Tibial nerve (tissue), 4 donors: Measurements from ENCODE around the gene SI. TPM values are rescaled to one million over a fixed set of nuclear protein-coding genes. Genes with fewer than 3 reads are reported as not detected.
"Not testable (repeated sequence)": the region's sequence is repeated elsewhere in the genome, so short reads cannot be mapped to it uniquely, and the experiment has no call there.

Experiments used
- DNase-seq, 2 donors: peaks; one replicate each; pipeline ENCODE4 v3.0.0-alpha.2; 2019; ENCODE audit warnings: low spot score in 2 of 2
- H3K27ac ChIP-seq, 4 donors: fragments of 200-600 bp; sonication (generic) in 3 of 4; one replicate each; pipeline ENCODE4 v1.5.1; 2017 to 2019; ENCODE audit warnings: mild to moderate bottlenecking in 1 of 4
- H3K27me3 ChIP-seq, 2 donors: fragments of 200-600 bp; sonication (generic) in 1 of 2; one replicate each; pipeline versions ENCODE4 v1.5.1 to v1.6.0; 2017 to 2019
- H3K36me3 ChIP-seq, 3 donors: fragments of 200-600 bp; sonication (generic); one replicate each; pipeline ENCODE4 v1.5.1; 2018 to 2019
- H3K4me1 ChIP-seq, 4 donors: fragments of 200-600 bp; sonication (generic) in 3 of 4; one replicate each; pipeline ENCODE4 v1.5.1; 2017 to 2019
- H3K4me3 ChIP-seq, 4 donors: fragments of 200-600 bp; sonication (generic) in 3 of 4; one replicate each; pipeline ENCODE4 v1.5.1; 2017 to 2019; ENCODE audit warnings: mild to moderate bottlenecking in 1 of 4, moderate library complexity in 1 of 4
- H3K9me3 ChIP-seq, 4 donors: fragments of 200-600 bp; sonication (generic) in 3 of 4; one replicate each; pipeline ENCODE4 v1.5.1; 2017 to 2019
- CTCF ChIP-seq, 5 experiments: fragments of 200-600 bp in 3 of 5; fragments of 450-650 bp in 2 of 5; sonication (generic) in 3 of 5; IDR thresholded peaks; one replicate each; pipeline ENCODE4 v1.5.1; 2016 to 2019; ENCODE audit warnings: antibody characterized with exemption in 5 of 5, mild to moderate bottlenecking in 3 of 5, moderate library complexity in 2 of 5
- EP300 ChIP-seq, 2 donors: sonication (generic); formaldehyde crosslinking; IDR thresholded peaks; one replicate each; pipeline ENCODE4 v1.6.1; 2017; ENCODE audit warnings: antibody characterized with exemption in 2 of 2, mild to moderate bottlenecking in 1 of 2
- POLR2A ChIP-seq, 2 donors: fragments of 450-650 bp; IDR thresholded peaks; one replicate each; pipeline ENCODE4 v1.6.1; 2017; ENCODE audit warnings: antibody characterized with exemption in 2 of 2, mild to moderate bottlenecking in 2 of 2, moderate library complexity in 2 of 2
- WGBS, 2 donors: methylation state at CpG; one replicate each; pipeline ENCODE4 v1.1.5; 2018; 5-methylcytosine and 5-hydroxymethylcytosine counted together
- total RNA-seq, 4 donors: library from RNA; depleted of rRNA; stranded (reverse); fragments of >200 nt; gene quantifications; one replicate each; pipeline ENCODE4 v1.1.0, GENCODE V29; 2016

SI gene
- total RNA-seq, 4 donors from 2014 or later = not detected

- TF ChIP-seq EP300 (IDR thresholded peaks at IDR 0.05) (no peak), POLR2A (IDR thresholded peaks at IDR 0.05) (no peak), CTCF (IDR thresholded peaks at IDR 0.05) (no peak)
- Histone ChIP-seq H3K27me3 (no peaks in the 10 kb centered on the region), H3K4me1 (no peaks in the 10 kb centered on the region), H3K4me3 (no peak overlapping the region), H3K9me3 (no peaks in the 10 kb centered on the region), H3K27ac (no peak overlapping the region), H3K36me3 (no peaks in the 10 kb centered on the region)
- DNase-seq = no peak
- WGBS, 2 donors = 89% methylated on average over 3 of the region's 3 CpGs
Measured at GRCh38 chr3:165011557-165011956, 66.7 kb downstream of the SI start.

GRCh38 chr3:164984947-164985346, 93.3 kb downstream of the SI start:
- TF ChIP-seq POLR2A (IDR thresholded peaks at IDR 0.05) = no peak
- H3K36me3 ChIP-seq = no peaks in the 10 kb centered on the region
- no peak overlapping the region for H3K4me3 ChIP-seq
- DNase-seq = no peak
- H3K9me3 ChIP-seq = no peaks in the 10 kb centered on the region
- no peaks in the 10 kb centered on the region for H3K4me1 ChIP-seq
- WGBS, 2 donors = 85 to 86% methylated on average over 1 of the region's 1 CpG
- H3K27me3 ChIP-seq = no peaks in the 10 kb centered on the region
- H3K27ac ChIP-seq = no peak overlapping the region

GRCh38 chr3:164962610-164963009, 115.7 kb downstream of the SI start:
- Histone ChIP-seq H3K4me1 (no peaks in the 10 kb centered on the region), H3K9me3 (no peaks in the 10 kb centered on the region), H3K36me3 (no peaks in the 10 kb centered on the region), H3K27me3 (no peaks in the 10 kb centered on the region), H3K27ac (no peak overlapping the region), H3K4me3 (no peak overlapping the region)
- no peak for TF ChIP-seq CTCF (IDR thresholded peaks at IDR 0.05)
- no peak for TF ChIP-seq POLR2A (IDR thresholded peaks at IDR 0.05)
- no peak for TF ChIP-seq EP300 (IDR thresholded peaks at IDR 0.05)
- WGBS, 2 donors = 90 to 93% methylated on average over 6 of the region's 6 CpGs
- DNase-seq = no peak

- Histone ChIP-seq H3K4me3 (no peak overlapping the region), H3K36me3 (no peaks in the 10 kb centered on the region), H3K27ac (no peak overlapping the region), H3K4me1 (no peaks in the 10 kb centered on the region), H3K9me3 (no peaks in the 10 kb centered on the region), H3K27me3 (no peaks in the 10 kb centered on the region)
- WGBS, 2 donors = 44 to 59% methylated on average over 3 of the region's 3 CpGs
- no peak for DNase-seq
- no peak for TF ChIP-seq POLR2A (IDR thresholded peaks at IDR 0.05)
- no peak for TF ChIP-seq CTCF (IDR thresholded peaks at IDR 0.05)
- no peak for TF ChIP-seq EP300 (IDR thresholded peaks at IDR 0.05)
Measured at GRCh38 chr3:164952966-164953365, 125.3 kb downstream of the SI start.

GRCh38 chr3:164951403-164951802, 126.9 kb downstream of the SI start:
- not testable (repeated sequence) for DNase-seq, H3K27ac ChIP-seq, H3K27me3 ChIP-seq, H3K36me3 ChIP-seq, H3K9me3 ChIP-seq, H3K4me1 ChIP-seq, H3K4me3 ChIP-seq
- 83 to 84% methylated on average over 7 of the region's 7 CpGs for WGBS, 2 donors

GRCh38 chr3:164940745-164941144, 137.6 kb downstream of the SI start:
- TF ChIP-seq CTCF (IDR thresholded peaks at IDR 0.05) (no peak), POLR2A (IDR thresholded peaks at IDR 0.05) (no peak), EP300 (IDR thresholded peaks at IDR 0.05) (no peak)
- Histone ChIP-seq H3K27ac (no peak overlapping the region), H3K4me3 (no peak overlapping the region), H3K4me1 (no peaks in the 10 kb centered on the region), H3K9me3 (no peaks in the 10 kb centered on the region), H3K27me3 (no peaks in the 10 kb centered on the region), H3K36me3 (no peaks in the 10 kb centered on the region)
- no peak for DNase-seq
- 69 to 72% methylated on average over 1 of the region's 1 CpG for WGBS, 2 donors
